Measurements from ENCODE around the gene TNN.

- no peak for TF ChIP-seq CTCF (IDR thresholded peaks at IDR 0.05)
- TF ChIP-seq POLR2A (IDR thresholded peaks at IDR 0.05): no peak
These were observed 118.3 kb downstream of the TNN start for GRCh38 chr1:175185903-175186302.
